Parathyroid adenoma (tissue), 2 donors: ENCODE data around the gene ADGB.

Experiments used
- H2AFZ ChIP-seq: fragments of 300-600 bp; sonication (generic); one replicate; pipeline ENCODE4 v1.7.0; 2017; ENCODE audit warnings: antibody characterized with exemption, mild to moderate bottlenecking
- H3K27ac ChIP-seq: fragments of 300-600 bp; sonication (generic); one replicate; pipeline ENCODE4 v1.7.0; 2017
- H3K27me3 ChIP-seq: fragments of 300-600 bp; sonication (generic); one replicate; pipeline ENCODE4 v1.7.0; 2017; ENCODE audit warnings: low read length; ENCODE audit not compliant: control insufficient read depth, insufficient read depth
- H3K36me3 ChIP-seq: fragments of 300-600 bp; sonication (generic); one replicate; pipeline ENCODE4 v1.7.0; 2017; ENCODE audit warnings: low read length; ENCODE audit not compliant: control insufficient read depth, insufficient read depth
- H3K4me1 ChIP-seq: fragments of 300-600 bp; sonication (generic); one replicate; pipeline ENCODE4 v1.7.0; 2017; ENCODE audit warnings: control low read depth
- H3K4me2 ChIP-seq: fragments of 300-600 bp; sonication (generic); one replicate; pipeline ENCODE4 v1.7.0; 2017; ENCODE audit warnings: low read length
- H3K4me3 ChIP-seq: fragments of 300-600 bp; sonication (generic); one replicate; pipeline ENCODE4 v1.7.0; 2017; ENCODE audit warnings: low read depth, low read length
- H3K79me2 ChIP-seq: fragments of 300-600 bp; sonication (generic); one replicate; pipeline ENCODE4 v1.7.0; 2017; ENCODE audit warnings: control low read depth
- H3K9ac ChIP-seq: fragments of 300-600 bp; sonication (generic); one replicate; pipeline ENCODE4 v1.7.0; 2017; ENCODE audit warnings: mild to moderate bottlenecking
- H3K9me3 ChIP-seq: fragments of 300-600 bp; sonication (generic); one replicate; pipeline ENCODE4 v1.7.0; 2017; ENCODE audit warnings: low read length; ENCODE audit not compliant: control insufficient read depth
- CTCF ChIP-seq: fragments of 300-600 bp; sonication (generic); IDR thresholded peaks from one replicate; pipeline ENCODE4 v1.7.0; 2017; ENCODE audit warnings: antibody characterized with exemption, mild to moderate bottlenecking
- donor health status: primary hyperparathyroidism.

ADGB gene

DNA sequence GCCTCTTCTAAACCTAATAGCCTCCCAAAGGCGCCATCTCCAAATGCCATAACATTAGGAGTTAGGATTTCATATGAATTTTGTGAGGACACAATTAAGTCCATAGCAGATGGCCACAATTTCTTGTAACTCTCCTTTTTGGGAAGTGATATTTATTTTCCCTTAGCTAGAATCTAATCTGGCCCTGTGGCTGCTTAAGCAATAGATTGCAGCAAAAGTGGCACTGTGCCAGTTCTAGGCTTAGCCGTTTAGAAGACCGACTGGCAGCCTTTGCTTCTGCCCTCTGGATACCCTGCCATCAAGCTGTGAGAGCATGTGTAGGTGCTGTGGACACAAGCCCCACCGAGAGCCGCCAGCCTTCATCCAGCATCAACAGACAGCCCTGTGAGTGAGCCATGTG, 15.9 kb upstream of the ADGB start:
- no peak overlapping the region for H3K27ac ChIP-seq
- no peaks in the 10 kb centered on the region for H3K36me3 ChIP-seq
- no peaks in the 10 kb centered on the region for H3K27me3 ChIP-seq
- no peaks in the 10 kb centered on the region for H3K79me2 ChIP-seq
- TF ChIP-seq CTCF, result no peak
- no peak overlapping the region for H2AFZ ChIP-seq
- no peaks in the 10 kb centered on the region for H3K9me3 ChIP-seq
- no peak overlapping the region for H3K9ac ChIP-seq
- no peak overlapping the region for H3K4me3 ChIP-seq
- H3K4me2 ChIP-seq, result no peak overlapping the region
- H3K4me1 ChIP-seq, result no peaks in the 10 kb centered on the region

GRCh38 chr6:146583966-146584365, 14.8 kb upstream of the ADGB start:
- H3K27me3 ChIP-seq, result no peaks in the 10 kb centered on the region
- no peak for TF ChIP-seq CTCF
- no peak overlapping the region for H2AFZ ChIP-seq
- no peak overlapping the region for H3K27ac ChIP-seq
- H3K79me2 ChIP-seq, result no peaks in the 10 kb centered on the region
- no peaks in the 10 kb centered on the region for H3K36me3 ChIP-seq
- no peaks in the 10 kb centered on the region for H3K9me3 ChIP-seq
- no peak overlapping the region for H3K9ac ChIP-seq
- H3K4me3 ChIP-seq, result no peak overlapping the region
- no peaks in the 10 kb centered on the region for H3K4me1 ChIP-seq
- H3K4me2 ChIP-seq, result no peak overlapping the region

DNA sequence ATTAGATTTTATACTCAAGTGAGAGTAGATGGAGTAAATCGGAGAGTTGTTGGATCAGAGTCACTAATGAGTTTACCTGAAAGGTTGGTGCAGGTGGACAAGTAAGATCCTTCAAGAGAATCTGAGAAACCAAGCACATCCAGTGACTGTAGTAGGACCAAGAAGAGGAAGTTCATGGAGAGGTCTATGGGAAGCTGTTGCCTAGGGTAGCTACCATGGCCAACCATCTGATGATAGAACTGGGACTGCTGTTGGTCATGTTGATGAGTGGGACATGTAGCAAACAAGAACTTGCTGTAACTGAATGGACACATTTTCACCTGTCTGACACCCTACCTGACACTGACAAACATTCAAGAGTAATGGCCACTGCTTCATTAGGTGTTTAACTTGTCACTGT, 11.3 kb upstream of the ADGB start:
- H3K27me3 ChIP-seq, result no peaks in the 10 kb centered on the region
- H3K27ac ChIP-seq, result no peak overlapping the region
- H3K36me3 ChIP-seq, result no peaks in the 10 kb centered on the region
- no peak overlapping the region for H2AFZ ChIP-seq
- H3K9me3 ChIP-seq, result no peaks in the 10 kb centered on the region
- no peak overlapping the region for H3K4me3 ChIP-seq
- H3K9ac ChIP-seq, result no peak overlapping the region
- H3K4me1 ChIP-seq, result no peaks in the 10 kb centered on the region
- no peak for TF ChIP-seq CTCF
- H3K4me2 ChIP-seq, result no peak overlapping the region
- no peaks in the 10 kb centered on the region for H3K79me2 ChIP-seq

- H3K9ac ChIP-seq, result no peak overlapping the region
- H3K36me3 ChIP-seq, result no peaks in the 10 kb centered on the region
- H3K27me3 ChIP-seq, result no peaks in the 10 kb centered on the region
- no peak overlapping the region for H2AFZ ChIP-seq
- no peak for TF ChIP-seq CTCF
- no peak overlapping the region for H3K4me2 ChIP-seq
- no peak overlapping the region for H3K27ac ChIP-seq
- H3K9me3 ChIP-seq, result no peaks in the 10 kb centered on the region
- H3K79me2 ChIP-seq, result no peaks in the 10 kb centered on the region
- H3K4me3 ChIP-seq, result no peak overlapping the region
- no peaks in the 10 kb centered on the region for H3K4me1 ChIP-seq
Measured at GRCh38 chr6:146590492-146590891, 8.3 kb upstream of the ADGB start.

- Histone ChIP-seq H3K4me1 (no peaks in the 10 kb centered on the region), H2AFZ (no peak overlapping the region), H3K9me3 (no peaks in the 10 kb centered on the region), H3K4me2 (no peak overlapping the region), H3K36me3 (no peaks in the 10 kb centered on the region), H3K4me3 (no peak overlapping the region), H3K27ac (no peak overlapping the region), H3K9ac (no peak overlapping the region), H3K27me3 (no peaks in the 10 kb centered on the region), H3K79me2 (no peaks in the 10 kb centered on the region)
- no peak for TF ChIP-seq CTCF
Measured at GRCh38 chr6:146592451-146592850, 6.3 kb upstream of the ADGB start.
